HG03575 (cell line): Measurements from ENCODE around the gene ADAMTS20.
"Not testable (repeated sequence)": the region's sequence is repeated elsewhere in the genome, so short reads cannot be mapped to it uniquely, and the experiment has no call there.

Experiments
- ATAC-seq: cut with Tn5 transposase; IDR thresholded peaks from one replicate; pipeline ENCODE4 v1.9.1; 2021; ENCODE audit not compliant: unreplicated experiment, insufficient number of reproducible peaks, low FRiP score; ENCODE audit errors: extremely low read depth

The ADAMTS20 gene

GRCh38 chr12:43551971-43552559, at the start of gene ADAMTS20:
Gene ADAMTS20, minus strand, starts transcription at chr12:43552203. Its CDS starts 282 bp downstream, at chr12:43551921.
- no peak for ATAC-seq

- ATAC-seq = no peak
These were observed 47.7 kb upstream of the ADAMTS20 start for GRCh38 chr12:43599708-43600107.

- no peak for ATAC-seq
These were observed 47.1 kb upstream of the ADAMTS20 start for GRCh38 chr12:43599066-43599465.

GRCh38 chr12:43590307-43590706, 38.3 kb upstream of the ADAMTS20 start:
- ATAC-seq = no peak

GRCh38 chr12:43586646-43587245, 34.7 kb upstream of the ADAMTS20 start:
- ATAC-seq = no peak

GRCh38 chr12:43585676-43586075, 33.7 kb upstream of the ADAMTS20 start:
- ATAC-seq = no peak

- ATAC-seq = no peak
These were observed 28.6 kb upstream of the ADAMTS20 start for GRCh38 chr12:43580601-43581000.

GRCh38 chr12:43579206-43579605, 27.2 kb upstream of the ADAMTS20 start:
- ATAC-seq = no peak

GRCh38 chr12:43578782-43579181, 26.8 kb upstream of the ADAMTS20 start:
- ATAC-seq = no peak

GRCh38 chr12:43577381-43577780, 25.4 kb upstream of the ADAMTS20 start:
- ATAC-seq = no peak

GRCh38 chr12:43576162-43576561, 24.2 kb upstream of the ADAMTS20 start:
- no peak for ATAC-seq

GRCh38 chr12:43571885-43572284, 19.9 kb upstream of the ADAMTS20 start:
- ATAC-seq = no peak

- ATAC-seq = no peak
These were observed 4.1 kb upstream of the ADAMTS20 start for GRCh38 chr12:43556057-43556456.

- ATAC-seq = no peak
These were observed 578 bp downstream of the ADAMTS20 start for GRCh38 chr12:43551279-43551970.

GRCh38 chr12:43550831-43551271, 1.2 kb downstream of the ADAMTS20 start:
- ATAC-seq = no peak

- ATAC-seq = no peak
These were observed 7.3 kb downstream of the ADAMTS20 start for GRCh38 chr12:43544703-43545102.

GRCh38 chr12:43540470-43540869, 11.5 kb downstream of the ADAMTS20 start:
- ATAC-seq = no peak

GRCh38 chr12:43537675-43538074, 14.3 kb downstream of the ADAMTS20 start:
- not testable (repeated sequence) for ATAC-seq

GRCh38 chr12:43516045-43516444, 36.0 kb downstream of the ADAMTS20 start:
- ATAC-seq = no peak

- no peak for ATAC-seq
These were observed 50.3 kb downstream of the ADAMTS20 start for GRCh38 chr12:43501703-43502102.
